ENCODE measurements around the gene GUCY2F. TPM values are rescaled to one million over a fixed set of nuclear protein-coding genes. Genes with fewer than 3 reads are reported as not detected.

GUCY2F gene
- polyA plus RNA-seq, 2 donors: not detected

DNA sequence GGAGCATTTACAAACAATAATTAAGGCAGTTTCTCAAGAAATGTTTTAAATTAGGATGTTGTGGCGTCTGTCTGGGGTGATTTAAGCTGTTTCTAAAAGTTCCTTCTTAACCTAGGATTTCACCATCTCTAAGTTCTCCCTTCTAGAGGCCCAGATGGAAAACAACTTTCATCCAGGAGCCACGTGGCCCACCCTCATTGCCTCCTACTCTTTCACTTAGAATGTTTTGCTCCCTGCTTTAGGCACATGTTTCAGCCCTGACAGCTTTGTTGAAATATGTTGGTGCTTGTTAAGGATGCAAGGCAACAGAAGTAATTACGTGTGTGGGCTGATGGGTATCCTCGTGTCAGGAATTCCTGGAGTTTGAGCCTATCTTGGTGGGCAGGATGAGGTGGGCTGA is 131.3 kb downstream of the GUCY2F start:
- Histone ChIP-seq H3K36me3 (ENCODE audit: control insufficient read depth in 2 of 2, insufficient read depth in 2 of 2, low read length in 1 of 2) (no peaks in the 10 kb centered on the region), H3K27ac (ENCODE audit: low read depth in 2 of 2, low read length in 1 of 2) (no peak overlapping the region), H3K27me3 (ENCODE audit: control insufficient read depth in 1 of 2, insufficient read depth in 2 of 2, low read length in 2 of 2) (no peaks in the 10 kb centered on the region), H3K4me1 (ENCODE audit: control insufficient read depth in 2 of 2, insufficient read depth in 2 of 2, low read length in 1 of 2) (no peaks in the 10 kb centered on the region), H3K4me3 (ENCODE audit: low read depth in 1 of 2, low read length in 2 of 2) (no peak overlapping the region), H3K9me3 (ENCODE audit: control insufficient read depth in 2 of 2, insufficient read depth in 1 of 2, low read depth in 1 of 2, low read length in 1 of 2) (no peaks in the 10 kb centered on the region)
- WGBS, 2 donors: 58 to 74% methylated on average over 4 of the region's 4 CpGs

DNA sequence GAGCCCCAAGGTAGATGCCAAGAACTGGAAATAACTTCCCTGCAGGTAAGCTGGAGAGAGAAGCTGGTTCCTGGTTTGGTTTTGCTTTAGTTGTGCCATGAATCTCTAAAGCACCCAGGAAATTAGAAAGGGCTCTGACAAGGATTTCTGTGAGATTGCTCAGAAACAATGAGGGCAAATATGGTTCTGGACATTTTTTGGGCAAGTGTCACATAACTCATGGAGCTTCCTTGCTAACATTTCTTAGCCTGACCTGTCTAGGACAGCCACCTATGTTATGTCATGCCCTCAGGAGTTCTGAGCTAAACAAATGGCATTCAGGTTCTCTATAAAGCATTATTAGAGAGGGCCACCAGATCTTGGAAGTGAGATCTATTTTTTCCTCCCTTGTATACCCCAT is 131.8 kb downstream of the GUCY2F start:
- Histone ChIP-seq H3K36me3 (ENCODE audit: control insufficient read depth in 2 of 2, insufficient read depth in 2 of 2, low read length in 1 of 2) (no peaks in the 10 kb centered on the region), H3K9me3 (ENCODE audit: control insufficient read depth in 2 of 2, insufficient read depth in 1 of 2, low read depth in 1 of 2, low read length in 1 of 2) (no peaks in the 10 kb centered on the region), H3K27ac (ENCODE audit: low read depth in 2 of 2, low read length in 1 of 2) (no peak overlapping the region), H3K27me3 (ENCODE audit: control insufficient read depth in 1 of 2, insufficient read depth in 2 of 2, low read length in 2 of 2) (no peaks in the 10 kb centered on the region), H3K4me1 (ENCODE audit: control insufficient read depth in 2 of 2, insufficient read depth in 2 of 2, low read length in 1 of 2) (no peaks in the 10 kb centered on the region), H3K4me3 (ENCODE audit: low read depth in 1 of 2, low read length in 2 of 2) (no peak overlapping the region)

DNA sequence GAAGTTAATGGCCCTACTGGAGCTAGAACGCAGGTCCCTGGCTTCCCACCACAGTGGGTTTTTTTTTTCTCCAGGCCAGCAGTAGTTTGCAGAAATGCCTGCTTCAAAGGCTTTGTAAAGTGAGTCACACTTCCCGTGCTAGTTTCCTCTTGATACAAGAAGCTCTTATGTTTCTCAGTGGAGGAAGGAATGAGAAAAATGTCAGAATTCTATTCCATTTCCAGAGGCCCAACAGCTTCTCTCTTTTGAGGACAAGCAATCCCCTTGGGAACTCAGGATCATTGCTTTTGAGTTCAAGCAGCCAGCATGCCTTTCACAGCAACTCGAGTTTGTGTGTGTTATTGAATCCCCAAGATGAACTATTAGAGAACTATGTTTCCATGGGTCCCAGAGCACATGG is 134.3 kb downstream of the GUCY2F start:
- Histone ChIP-seq H3K27me3 (ENCODE audit: control insufficient read depth in 1 of 2, insufficient read depth in 2 of 2, low read length in 2 of 2) (no peaks in the 10 kb centered on the region), H3K4me1 (ENCODE audit: control insufficient read depth in 2 of 2, insufficient read depth in 2 of 2, low read length in 1 of 2) (no peaks in the 10 kb centered on the region), H3K9me3 (ENCODE audit: control insufficient read depth in 2 of 2, insufficient read depth in 1 of 2, low read depth in 1 of 2, low read length in 1 of 2) (no peaks in the 10 kb centered on the region), H3K36me3 (ENCODE audit: control insufficient read depth in 2 of 2, insufficient read depth in 2 of 2, low read length in 1 of 2) (no peaks in the 10 kb centered on the region), H3K4me3 (ENCODE audit: low read depth in 1 of 2, low read length in 2 of 2) (no peak overlapping the region), H3K27ac (ENCODE audit: low read depth in 2 of 2, low read length in 1 of 2) (no peak overlapping the region)
- 21 to 33% methylated on average over 3 of the region's 3 CpGs for WGBS, 2 donors

DNA sequence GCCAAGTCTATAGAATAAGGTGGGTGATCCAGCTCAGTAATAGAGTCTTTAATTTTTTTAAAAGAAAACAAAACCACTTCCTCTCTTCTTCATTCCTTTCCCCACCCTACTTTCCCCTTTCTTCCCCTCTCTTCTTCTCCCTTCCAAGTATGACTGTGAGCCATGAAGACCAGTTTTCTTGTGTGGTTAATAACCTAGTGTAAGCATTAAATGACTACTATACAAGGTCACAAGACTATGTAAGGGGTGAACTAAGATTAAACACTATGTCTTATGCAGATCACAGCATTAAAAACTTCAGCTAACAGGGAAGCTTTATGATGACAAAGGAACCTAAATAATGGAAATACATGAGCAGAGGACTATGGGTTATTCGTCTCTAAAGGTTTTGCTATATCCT is 135.4 kb downstream of the GUCY2F start:
- Histone ChIP-seq H3K36me3 (ENCODE audit: control insufficient read depth in 2 of 2, insufficient read depth in 2 of 2, low read length in 1 of 2) (no peaks in the 10 kb centered on the region), H3K27ac (ENCODE audit: low read depth in 2 of 2, low read length in 1 of 2) (no peak overlapping the region), H3K4me1 (ENCODE audit: control insufficient read depth in 2 of 2, insufficient read depth in 2 of 2, low read length in 1 of 2) (no peaks in the 10 kb centered on the region), H3K27me3 (ENCODE audit: control insufficient read depth in 1 of 2, insufficient read depth in 2 of 2, low read length in 2 of 2) (no peaks in the 10 kb centered on the region), H3K4me3 (ENCODE audit: low read depth in 1 of 2, low read length in 2 of 2) (no peak overlapping the region), H3K9me3 (ENCODE audit: control insufficient read depth in 2 of 2, insufficient read depth in 1 of 2, low read depth in 1 of 2, low read length in 1 of 2) (no peaks in the 10 kb centered on the region)
- 64 to 94% methylated on average over 1 of the region's 1 CpG for WGBS, 2 donors

DNA sequence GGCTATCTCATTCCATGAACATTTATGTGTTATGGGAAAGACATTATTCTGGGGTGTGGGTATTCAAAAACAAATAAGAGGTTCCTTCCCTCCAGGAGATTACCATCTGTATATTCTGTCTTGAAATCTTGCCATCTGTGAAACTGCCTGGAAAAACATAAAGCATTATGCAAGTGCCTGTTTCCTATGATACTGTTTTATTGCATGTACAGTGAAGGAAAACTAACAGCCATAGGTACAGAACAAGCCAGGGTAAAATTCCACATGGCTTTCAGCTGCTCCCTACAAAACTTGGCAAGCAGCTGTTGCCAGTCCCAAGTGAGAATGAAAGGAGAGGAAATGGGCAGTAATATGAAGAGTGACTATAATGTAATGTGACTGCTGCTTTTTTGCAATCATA is 136.0 kb downstream of the GUCY2F start:
- no peak overlapping the region for H3K4me3 ChIP-seq (ENCODE audit: low read depth in 1 of 2, low read length in 2 of 2)
- H3K9me3 ChIP-seq (ENCODE audit: control insufficient read depth in 2 of 2, insufficient read depth in 1 of 2, low read depth in 1 of 2, low read length in 1 of 2): no peaks in the 10 kb centered on the region
- no peak overlapping the region for H3K27ac ChIP-seq (ENCODE audit: low read depth in 2 of 2, low read length in 1 of 2)
- H3K27me3 ChIP-seq (ENCODE audit: control insufficient read depth in 1 of 2, insufficient read depth in 2 of 2, low read length in 2 of 2): no peaks in the 10 kb centered on the region
- H3K36me3 ChIP-seq (ENCODE audit: control insufficient read depth in 2 of 2, insufficient read depth in 2 of 2, low read length in 1 of 2): no peaks in the 10 kb centered on the region
- H3K4me1 ChIP-seq (ENCODE audit: control insufficient read depth in 2 of 2, insufficient read depth in 2 of 2, low read length in 1 of 2): no peaks in the 10 kb centered on the region

DNA sequence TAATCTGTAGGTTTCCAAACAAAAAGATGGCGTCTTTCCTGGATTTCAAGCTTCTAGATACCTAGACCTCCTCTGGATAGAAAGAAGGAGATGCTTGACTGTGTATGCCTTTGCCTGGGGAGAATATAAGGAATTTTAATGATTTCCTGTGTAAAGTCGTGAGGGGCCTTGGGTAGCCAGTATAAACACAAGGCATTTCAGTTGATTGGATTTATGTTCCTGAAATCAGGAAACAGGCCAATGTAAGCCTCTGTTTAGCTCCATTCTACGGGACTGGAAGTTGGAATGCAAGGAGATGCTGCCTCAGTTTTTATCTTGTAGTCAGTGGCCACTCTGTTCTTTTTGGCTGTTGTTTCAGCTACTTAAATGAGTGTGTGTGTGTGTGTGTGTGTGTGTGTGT is 137.2 kb downstream of the GUCY2F start:
- Histone ChIP-seq H3K9me3 (ENCODE audit: control insufficient read depth in 2 of 2, insufficient read depth in 1 of 2, low read depth in 1 of 2, low read length in 1 of 2) (no peaks in the 10 kb centered on the region), H3K27me3 (ENCODE audit: control insufficient read depth in 1 of 2, insufficient read depth in 2 of 2, low read length in 2 of 2) (no peaks in the 10 kb centered on the region), H3K4me3 (ENCODE audit: low read depth in 1 of 2, low read length in 2 of 2) (no peak overlapping the region), H3K4me1 (ENCODE audit: control insufficient read depth in 2 of 2, insufficient read depth in 2 of 2, low read length in 1 of 2) (no peaks in the 10 kb centered on the region), H3K36me3 (ENCODE audit: control insufficient read depth in 2 of 2, insufficient read depth in 2 of 2, low read length in 1 of 2) (no peaks in the 10 kb centered on the region), H3K27ac (ENCODE audit: low read depth in 2 of 2, low read length in 1 of 2) (no peak overlapping the region)
- 48 to 67% methylated on average over 3 of the region's 3 CpGs for WGBS, 2 donors

GRCh38 chrX:109344101-109344500 is 137.8 kb downstream of the GUCY2F start:
- no peak overlapping the region for H3K27ac ChIP-seq (ENCODE audit: low read depth in 2 of 2, low read length in 1 of 2)
- H3K4me1 ChIP-seq (ENCODE audit: control insufficient read depth in 2 of 2, insufficient read depth in 2 of 2, low read length in 1 of 2): no peaks in the 10 kb centered on the region
- 66 to 72% methylated on average over 1 of the region's 1 CpG for WGBS, 2 donors
- H3K9me3 ChIP-seq (ENCODE audit: control insufficient read depth in 2 of 2, insufficient read depth in 1 of 2, low read depth in 1 of 2, low read length in 1 of 2): no peaks in the 10 kb centered on the region
- H3K27me3 ChIP-seq (ENCODE audit: control insufficient read depth in 1 of 2, insufficient read depth in 2 of 2, low read length in 2 of 2): no peaks in the 10 kb centered on the region
- no peak overlapping the region for H3K4me3 ChIP-seq (ENCODE audit: low read depth in 1 of 2, low read length in 2 of 2)
- H3K36me3 ChIP-seq (ENCODE audit: control insufficient read depth in 2 of 2, insufficient read depth in 2 of 2, low read length in 1 of 2): no peaks in the 10 kb centered on the region

DNA sequence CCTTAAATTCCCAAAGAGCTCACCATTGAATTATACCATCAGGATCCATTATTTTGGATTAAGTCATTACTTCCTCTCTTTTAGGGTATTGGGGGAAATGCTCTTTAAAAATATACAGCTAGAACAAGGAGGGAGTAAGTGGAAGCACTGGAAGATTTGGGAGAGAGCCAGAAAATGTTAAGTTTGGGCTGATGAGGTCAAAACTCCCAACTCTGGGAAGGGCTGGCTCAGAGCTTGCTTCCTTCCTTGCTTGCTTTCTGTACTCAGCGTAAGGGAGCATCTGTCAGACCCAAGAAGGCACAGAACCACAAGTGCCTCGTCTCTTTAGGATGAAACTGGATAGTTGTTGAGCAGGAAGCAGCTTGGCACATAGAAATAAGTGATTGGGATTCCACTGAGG is 138.2 kb downstream of the GUCY2F start:
- Histone ChIP-seq H3K9me3 (ENCODE audit: control insufficient read depth in 2 of 2, insufficient read depth in 1 of 2, low read depth in 1 of 2, low read length in 1 of 2) (no peaks in the 10 kb centered on the region), H3K36me3 (ENCODE audit: control insufficient read depth in 2 of 2, insufficient read depth in 2 of 2, low read length in 1 of 2) (no peaks in the 10 kb centered on the region), H3K4me3 (ENCODE audit: low read depth in 1 of 2, low read length in 2 of 2) (no peak overlapping the region), H3K27me3 (ENCODE audit: control insufficient read depth in 1 of 2, insufficient read depth in 2 of 2, low read length in 2 of 2) (no peaks in the 10 kb centered on the region), H3K27ac (ENCODE audit: low read depth in 2 of 2, low read length in 1 of 2) (no peak overlapping the region), H3K4me1 (ENCODE audit: control insufficient read depth in 2 of 2, insufficient read depth in 2 of 2, low read length in 1 of 2) (no peaks in the 10 kb centered on the region)
- 38 to 63% methylated on average over 2 of the region's 2 CpGs for WGBS, 2 donors

GRCh38 chrX:109336141-109336540 is 145.7 kb downstream of the GUCY2F start:
- 61 to 95% methylated on average over 1 of the region's 1 CpG for WGBS, 2 donors
- Histone ChIP-seq H3K36me3 (ENCODE audit: control insufficient read depth in 2 of 2, insufficient read depth in 2 of 2, low read length in 1 of 2) (no peaks in the 10 kb centered on the region), H3K27ac (ENCODE audit: low read depth in 2 of 2, low read length in 1 of 2) (no peak overlapping the region), H3K27me3 (ENCODE audit: control insufficient read depth in 1 of 2, insufficient read depth in 2 of 2, low read length in 2 of 2) (peaks cover 0 to 5% of the 10 kb centered on the region in 2 donors), H3K4me1 (ENCODE audit: control insufficient read depth in 2 of 2, insufficient read depth in 2 of 2, low read length in 1 of 2) (no peaks in the 10 kb centered on the region), H3K9me3 (ENCODE audit: control insufficient read depth in 2 of 2, insufficient read depth in 1 of 2, low read depth in 1 of 2, low read length in 1 of 2) (peaks cover 0 to 4% of the 10 kb centered on the region in 2 donors), H3K4me3 (ENCODE audit: low read depth in 1 of 2, low read length in 2 of 2) (no peak overlapping the region)

DNA sequence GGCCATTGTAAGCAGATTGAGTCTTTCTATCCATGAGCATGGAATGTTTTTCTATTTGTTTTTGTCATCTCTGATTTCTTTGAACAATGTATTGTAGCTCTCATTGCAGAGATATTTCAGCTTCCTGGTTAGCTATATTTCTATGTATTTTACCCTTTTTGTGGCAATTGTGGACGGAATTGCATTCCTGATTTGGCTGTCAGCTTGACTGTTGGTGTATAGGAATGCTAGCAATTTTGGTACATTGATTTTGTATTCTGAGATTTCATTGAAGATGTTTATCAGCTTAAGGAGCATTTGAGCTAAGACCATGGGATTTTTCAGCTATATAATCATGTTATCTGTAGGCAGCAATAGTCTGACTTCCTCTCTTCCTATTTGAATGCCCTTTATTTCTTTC is 154.6 kb downstream of the GUCY2F start:
- Histone ChIP-seq H3K9me3 (ENCODE audit: control insufficient read depth in 2 of 2, insufficient read depth in 1 of 2, low read depth in 1 of 2, low read length in 1 of 2) (no peaks in the 10 kb centered on the region), H3K36me3 (ENCODE audit: control insufficient read depth in 2 of 2, insufficient read depth in 2 of 2, low read length in 1 of 2) (no peaks in the 10 kb centered on the region), H3K4me3 (ENCODE audit: low read depth in 1 of 2, low read length in 2 of 2) (no peak overlapping the region), H3K27ac (ENCODE audit: low read depth in 2 of 2, low read length in 1 of 2) (no peak overlapping the region), H3K27me3 (ENCODE audit: control insufficient read depth in 1 of 2, insufficient read depth in 2 of 2, low read length in 2 of 2) (no peaks in the 10 kb centered on the region), H3K4me1 (ENCODE audit: control insufficient read depth in 2 of 2, insufficient read depth in 2 of 2, low read length in 1 of 2) (no peaks in the 10 kb centered on the region)
- 50 to 67% methylated on average over 1 of the region's 1 CpG for WGBS, 2 donors

All from esophagus (tissue), 2 donors.